K562 (cell line): Measurements from ENCODE around the gene DOK7. TPM values are rescaled to one million over a fixed set of nuclear protein-coding genes. Genes with fewer than 3 reads are reported as not detected.

Experiments
- ATAC-seq: fragments of 200-7000 bp; cut with Tn5 transposase; 3 replicates; pipeline ENCODE4 v1.9.1; 2020; ENCODE audit warnings: moderate library complexity
- BruUV-seq: library from RNA; stranded (reverse); fragments of 400-500 nt; replicated peaks from 2 replicates; lab custom pipeline; 2021; lab: Mats Ljungman, UMichigan
- CTCF ChIA-PET: fragments of 300-600 bp; formaldehyde crosslinking; extraction: SDS; loops from one replicate; lab custom pipeline; 2021; ENCODE audit warnings: low intra/inter-chr PET ratio; lab: Yijun Ruan, JAX
- POLR2A ChIA-PET: fragments of 300-600, 350-650 bp; sonication (Branson Sonifier 250); formaldehyde crosslinking; extraction: SDS; loops from one replicate; lab custom pipeline; 2021; ENCODE audit warnings: antibody characterized with exemption, inconsistent platforms; lab: Yijun Ruan, JAX
- DNase-seq, 4 experiments: peaks; one replicate each; pipeline versions ENCODE4 v3.0.0 to v3.0.0-alpha.2; 2011 to 2018; ENCODE audit warnings: low spot score in 3 of 4, mixed read lengths in 3 of 4; ENCODE audit errors: extremely low read depth in 1 of 4
- FAIRE-seq: peaks from 2 replicates; lab custom pipeline; 2011; peaks lifted over from hg19 to GRCh38; lab: Jason Lieb, UNC
- H2AFZ ChIP-seq: 2 replicates; pipeline ENCODE4 v1.6.0; 2011; ENCODE audit warnings: low read depth, low read length, control low read depth, inconsistent platforms
- H3K27ac ChIP-seq: fragments of 200-600 bp; 3 replicates; pipeline ENCODE4 v1.8.0; 2011; ENCODE audit warnings: low read depth, mild to moderate bottlenecking, control low read depth, inconsistent platforms, low read length, moderate library complexity, mixed read lengths; ENCODE audit errors: extremely low read depth
- H3K27me3 ChIP-seq, 2 experiments: fragments of 300-600 bp in 1 of 2; 2 replicates in 1 of 2; 3 replicates in 1 of 2; pipeline versions ENCODE4 v1.6.0 to v1.8.0; 2011; ENCODE audit warnings: inconsistent platforms in 2 of 2, low read length in 2 of 2, mild to moderate bottlenecking in 1 of 2, mixed read lengths in 1 of 2, moderate library complexity in 1 of 2; ENCODE audit not compliant: control insufficient read depth in 2 of 2, insufficient read depth in 2 of 2
- H3K36me3 ChIP-seq: fragments of 300-600 bp; 3 replicates; pipeline ENCODE4 v1.8.0; 2011; ENCODE audit warnings: mild to moderate bottlenecking, low read length, inconsistent platforms; ENCODE audit not compliant: control insufficient read depth, insufficient read depth
- H3K4me1 ChIP-seq, 2 experiments: fragments of 200-600 bp in 1 of 2; replicated peaks in 1 of 2; 2 replicates in 1 of 2; 3 replicates in 1 of 2; pipeline versions ENCODE4 v1.5.1 to v1.8.0; 2011; ENCODE audit warnings: inconsistent platforms in 2 of 2, low read length in 2 of 2, mild to moderate bottlenecking in 1 of 2, mixed read lengths in 1 of 2, moderate library complexity in 1 of 2; ENCODE audit not compliant: control insufficient read depth in 2 of 2, insufficient read depth in 2 of 2
- H3K4me2 ChIP-seq: 2 replicates; pipeline ENCODE4 v1.6.1; 2011; ENCODE audit warnings: low read length, control low read depth, inconsistent platforms, mixed read lengths; ENCODE audit not compliant: insufficient read depth
- H3K4me3 ChIP-seq: fragments of 200-600 bp; sonication (generic), shearing (Covaris generic); 2 replicates; pipeline ENCODE4 v1.5.1; 2016; ENCODE audit warnings: control low read depth, inconsistent platforms
- H3K79me2 ChIP-seq: fragments of 200-600 bp; 3 replicates; pipeline ENCODE4 v1.8.0; 2011; ENCODE audit warnings: low read length, inconsistent platforms; ENCODE audit not compliant: control insufficient read depth, insufficient read depth
- H3K9ac ChIP-seq, 2 experiments: 2 replicates each; pipeline versions ENCODE4 v1.6.0 to v1.6.1; 2011; ENCODE audit warnings: low read depth in 2 of 2, low read length in 2 of 2, control low read depth in 1 of 2, inconsistent platforms in 1 of 2, mild to moderate bottlenecking in 1 of 2, mixed read lengths in 1 of 2; ENCODE audit not compliant: insufficient read depth in 1 of 2
- H3K9me1 ChIP-seq: one replicate; pipeline ENCODE4 v1.6.0; 2011; ENCODE audit warnings: inconsistent platforms, mild to moderate bottlenecking, low read length, moderate library complexity; ENCODE audit not compliant: control insufficient read depth, insufficient read depth
- H3K9me3 ChIP-seq: replicated peaks from 2 replicates; pipeline ENCODE4 v1.5.1; 2011; ENCODE audit warnings: low read depth, low read length, inconsistent platforms; ENCODE audit not compliant: control insufficient read depth, insufficient read depth
- H4K20me1 ChIP-seq: replicated peaks from 2 replicates; pipeline ENCODE4 v1.6.1; 2011; ENCODE audit warnings: low read length, inconsistent platforms, mixed read lengths; ENCODE audit not compliant: control insufficient read depth, insufficient read depth
- CCNT2 ChIP-seq: IDR thresholded peaks from 2 replicates; pipeline ENCODE4 v1.6.1; 2011; ENCODE audit warnings: borderline replicate concordance, low read depth, mild to moderate bottlenecking, moderate library complexity, mixed read lengths, low read length; ENCODE audit not compliant: insufficient read length; ENCODE audit errors: extremely low read depth
- CREM ChIP-seq: IDR thresholded peaks from 2 replicates; pipeline ENCODE4 v1.6.1; 2014; ENCODE audit warnings: antibody characterized with exemption, low read depth
- FUS ChIP-seq: fragments of 200-400 bp; formaldehyde crosslinking; optimal IDR thresholded peaks from 2 replicates; pipeline ENCODE3; 2017; ENCODE audit warnings: low read depth, low read length
- NR2C1 ChIP-seq, 2 experiments: fragments of 450-650 bp; IDR thresholded peaks; 2 replicates each; pipeline ENCODE4 v1.6.1; 2017; ENCODE audit warnings: mild to moderate bottlenecking in 2 of 2, antibody characterized with exemption in 1 of 2, inconsistent platforms in 1 of 2, missing compliant biosample characterization in 1 of 2, missing genetic modification characterization in 1 of 2
- PCBP1 ChIP-seq: fragments of 200-400 bp; formaldehyde crosslinking; IDR thresholded peaks from 2 replicates; pipeline ENCODE4 v1.6.1; 2018; ENCODE audit warnings: mild to moderate bottlenecking, low read depth, low read length; ENCODE audit not compliant: poor library complexity, severe bottlenecking
- RBFOX2 ChIP-seq: fragments of 200-400 bp; formaldehyde crosslinking; IDR thresholded peaks from 2 replicates; pipeline ENCODE4 v1.6.1; 2017; ENCODE audit warnings: low read depth, mild to moderate bottlenecking, low read length, moderate library complexity
- TOE1 ChIP-seq, 2 experiments: fragments of 450-650 bp in 1 of 2; sonication (generic) in 1 of 2; formaldehyde crosslinking in 1 of 2; IDR thresholded peaks; 2 replicates each; pipeline versions ENCODE4 v1.7.1 to v1.8.0; 2016 to 2022; ENCODE audit warnings: borderline replicate concordance in 2 of 2, mild to moderate bottlenecking in 2 of 2, antibody characterized with exemption in 1 of 2, inconsistent platforms in 1 of 2, low read depth in 1 of 2, missing genetic modification reagents in 1 of 2, moderate library complexity in 1 of 2
- ZKSCAN3 ChIP-seq: fragments of 250-450 bp; sonication (Bioruptor Pico); IDR thresholded peaks from 2 replicates; pipeline ENCODE4 v1.4.0; 2020
- ZNF282 ChIP-seq: sonication (generic); formaldehyde crosslinking; IDR thresholded peaks from 2 replicates; pipeline ENCODE4 v1.8.1; 2023; ENCODE audit warnings: missing genetic modification reagents
- WGBS: fragments of 100-300 bp; shearing (Covaris generic); methylation state at CpG from one replicate; pipeline ENCODE4 v1.1.6; 2016; ENCODE audit warnings: low coverage, mixed read lengths; ENCODE audit not compliant: insufficient coverage; ENCODE audit errors: missing lambda C conversion rate; 5-methylcytosine and 5-hydroxymethylcytosine counted together
- in situ Hi-C: fragments of 300-500 bp; cut with MboI; formaldehyde crosslinking; loops from 4 replicates; pipeline ENCODE4 v1.15.0; 2018; ENCODE audit warnings: inconsistent platforms, mixed read lengths
- intact Hi-C: fragments of 100-400 bp; cut with micrococcal nuclease; formaldehyde crosslinking; loops from 2 replicates; pipeline ENCODE4 v1.14.2; 2022
- polyA plus RNA-seq, 8 experiments: library from polyadenylated mRNA; depleted of rRNA in 4 of 8; stranded (reverse) in 5 of 8; unstranded in 3 of 8; fragments of >200 nt; fragmentation: Nextera tagmentation in 2 of 8; fragmentation: Illumina TruSeq in 1 of 8; extraction: Ambion mirVana in 2 of 8; extraction: Trizol in 1 of 8; gene quantifications; 2 replicates each; pipeline versions ENCODE4 v1.2.1 to v1.2.3, GENCODE V29; 2011 to 2014; ENCODE audit warnings: inconsistent platforms in 1 of 8, missing spikeins in 1 of 8
- total RNA-seq, 7 experiments: library from RNA; depleted of rRNA in 6 of 7; stranded (reverse); fragments of >200 nt in 6 of 7; fragmentation: Illumina TruSeq in 2 of 7; extraction: Trizol in 2 of 7; gene quantifications; 2 replicates each; pipeline versions ENCODE4 v1.2.1 to v1.2.3, GENCODE V29; 2011 to 2021; ENCODE audit warnings: low replicate concordance in 1 of 7

The DOK7 gene
- total and polyA plus RNA-seq, 9 of the 15 experiments (the other 6 are each of a cell fraction or from before 2014, with no cell fraction given), result not detected

GRCh38 chr4:3522651-3523050, 59.5 kb downstream of the DOK7 start (continued):
- TF ChIP-seq NR2C1 (IDR thresholded peaks at IDR 0.05), result no peak
- TF ChIP-seq NR2C1 (tag; IDR thresholded peaks at IDR 0.05), result no peak
- TF ChIP-seq ZKSCAN3 (CRISPR knock-in tag), result no peak
- TF ChIP-seq CREM, result no peak
- TF ChIP-seq CCNT2, result no peak
- TF ChIP-seq ZNF282 (CRISPR knock-in tag), result no peak
- TF ChIP-seq TOE1 (IDR thresholded peaks at IDR 0.05; ENCODE audit: borderline replicate concordance), result no peak
- no peak for TF ChIP-seq TOE1 (CRISPR knock-in tag; IDR thresholded peaks at IDR 0.05; ENCODE audit: borderline replicate concordance, low read depth)

DNA sequence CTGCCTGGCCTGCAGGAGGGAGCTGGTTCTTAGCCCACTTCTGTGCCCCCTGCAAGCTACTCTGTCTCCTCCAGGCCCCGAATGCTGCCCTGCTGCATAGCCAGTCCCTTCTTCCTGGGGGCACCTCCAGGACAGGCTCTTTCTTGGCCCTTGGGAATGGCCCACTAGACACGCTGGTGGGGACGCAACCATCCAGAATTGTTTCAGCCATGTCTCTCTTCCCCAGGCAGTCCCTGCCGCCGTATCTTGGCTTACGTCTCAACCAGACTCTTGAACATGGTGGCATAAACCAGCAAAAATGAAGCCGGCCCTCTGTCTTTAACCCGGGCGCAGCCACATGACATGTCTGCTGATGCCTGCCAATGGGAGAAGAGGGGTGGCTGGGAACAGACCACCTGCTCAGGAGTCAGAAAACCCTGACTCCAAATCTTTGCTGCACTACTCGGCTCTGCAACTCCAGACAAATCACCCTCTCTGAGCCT, 60.1 kb downstream of the DOK7 start:
- ATAC-seq, result no peak
- peaks cover 70% of the 10 kb centered on the region; the same call in 2 of the 3 replicates for H3K36me3 ChIP-seq
- H2AFZ ChIP-seq, result no peak overlapping the region
- H3K4me2 ChIP-seq, result no peak overlapping the region
- no peak for DNase-seq
- H4K20me1 ChIP-seq, result peaks cover 7% of the 10 kb centered on the region; the same call in 1 of the 2 replicates
- BruUV-seq, result no TSS peak
- H3K9me1 ChIP-seq, result no peaks in the 10 kb centered on the region
- H3K4me1 ChIP-seq, result peaks cover 0 to 26% of the 10 kb centered on the region in 2 experiments; a peak in 2 of 5 replicates
- 100% methylated on average over 5 of the region's 10 CpGs for WGBS
- ChIA-PET CTCF (no interaction called here), POLR2A (interaction anchor here (1.4 kb wide), 1 partner anchor 9 kb away, joined by 6 read pairs; no protein-coding TSS in a partner anchor)
- H3K27ac ChIP-seq, result no peak overlapping the region
- no peaks in the 10 kb centered on the region for H3K27me3 ChIP-seq
- in situ Hi-C loops, result no loop called here
- peaks cover 1% of the 10 kb centered on the region for H3K79me2 ChIP-seq
- TF ChIP-seq FUS (no peak), RBFOX2 (0 out of 2 replicates have a peak, but pooled peaks have one; percentile 30), PCBP1 (no peak)
- H3K9ac ChIP-seq, result no peak overlapping the region
- intact Hi-C loops, result no loop called here
- H3K9me3 ChIP-seq, result no peaks in the 10 kb centered on the region
- FAIRE-seq, result no peak
- no peak overlapping the region for H3K4me3 ChIP-seq
